ENCODE measurements around the gene PERM1. TPM values are rescaled to one million over a fixed set of nuclear protein-coding genes. Genes with fewer than 3 reads are reported as not detected.
"Not testable (repeated sequence)": the region's sequence is repeated elsewhere in the genome, so short reads cannot be mapped to it uniquely, and the experiment has no call there.

The PERM1 gene
- total RNA-seq, 1 donor from 2014 or later, result not detected

GRCh38 chr1:993379-993995 lies 11.6 kb upstream of the PERM1 start:
- no peak overlapping the region for H3K27ac ChIP-seq
- intact Hi-C loops (cut with DNase I), result no loop called here
- ATAC-seq (no peak), DNase-seq (no peak)
- H3K4me3 ChIP-seq, result no peak overlapping the region
- no peaks in the 10 kb centered on the region for H3K36me3 ChIP-seq
- H3K9me3 ChIP-seq, result peaks cover 4% of the 10 kb centered on the region
- H3K4me1 ChIP-seq, result peaks cover 6% of the 10 kb centered on the region
- peaks cover 22% of the 10 kb centered on the region for H3K27me3 ChIP-seq (ENCODE audit: low read depth)
- TF ChIP-seq, protein P1, sequence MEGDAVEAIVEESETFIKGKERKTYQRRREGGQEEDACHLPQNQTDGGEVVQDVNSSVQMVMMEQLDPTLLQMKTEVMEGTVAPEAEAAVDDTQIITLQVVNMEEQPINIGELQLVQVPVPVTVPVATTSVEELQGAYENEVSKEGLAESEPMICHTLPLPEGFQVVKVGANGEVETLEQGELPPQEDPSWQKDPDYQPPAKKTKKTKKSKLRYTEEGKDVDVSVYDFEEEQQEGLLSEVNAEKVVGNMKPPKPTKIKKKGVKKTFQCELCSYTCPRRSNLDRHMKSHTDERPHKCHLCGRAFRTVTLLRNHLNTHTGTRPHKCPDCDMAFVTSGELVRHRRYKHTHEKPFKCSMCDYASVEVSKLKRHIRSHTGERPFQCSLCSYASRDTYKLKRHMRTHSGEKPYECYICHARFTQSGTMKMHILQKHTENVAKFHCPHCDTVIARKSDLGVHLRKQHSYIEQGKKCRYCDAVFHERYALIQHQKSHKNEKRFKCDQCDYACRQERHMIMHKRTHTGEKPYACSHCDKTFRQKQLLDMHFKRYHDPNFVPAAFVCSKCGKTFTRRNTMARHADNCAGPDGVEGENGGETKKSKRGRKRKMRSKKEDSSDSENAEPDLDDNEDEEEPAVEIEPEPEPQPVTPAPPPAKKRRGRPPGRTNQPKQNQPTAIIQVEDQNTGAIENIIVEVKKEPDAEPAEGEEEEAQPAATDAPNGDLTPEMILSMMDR (IDR thresholded peaks at IDR 0.05), result no peak

DNA sequence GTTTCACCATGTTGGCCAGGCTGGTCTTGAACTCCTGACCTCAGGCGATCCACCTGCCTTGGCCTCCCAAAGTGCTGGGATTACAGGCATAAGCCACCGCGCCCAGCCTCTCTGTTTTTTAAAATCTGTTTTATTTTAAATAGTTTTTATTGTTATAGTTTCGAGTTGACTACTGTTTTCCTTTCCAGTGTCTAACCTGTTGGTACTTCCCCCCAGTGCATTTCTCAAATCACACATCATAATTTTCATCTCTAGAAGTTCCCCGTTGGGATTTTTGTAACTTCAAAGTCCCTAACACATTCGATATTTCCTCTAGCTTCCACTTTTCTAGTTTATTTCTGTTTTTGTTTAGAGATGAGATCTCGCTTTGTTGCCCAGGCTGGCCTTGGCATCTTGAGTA lies 10.5 kb upstream of the PERM1 start:
- Histone ChIP-seq H3K4me1 (no peaks in the 10 kb centered on the region), H3K4me3 (no peak overlapping the region), H3K9me3 (peaks cover 4% of the 10 kb centered on the region), H3K27ac (no peak overlapping the region), H3K36me3 (no peaks in the 10 kb centered on the region), H3K27me3 (ENCODE audit: low read depth) (peaks cover 11% of the 10 kb centered on the region)
- intact Hi-C loops (cut with DNase I), result no loop called here
- TF ChIP-seq, protein P1 (IDR thresholded peaks at IDR 0.05), result no peak
- no peak for ATAC-seq
- DNase-seq, result no peak

- Histone ChIP-seq H3K27me3 (ENCODE audit: low read depth) (peaks cover 9% of the 10 kb centered on the region), H3K27ac (no peak overlapping the region), H3K36me3 (no peaks in the 10 kb centered on the region), H3K4me1 (no peaks in the 10 kb centered on the region), H3K4me3 (no peak overlapping the region), H3K9me3 (peaks cover 4% of the 10 kb centered on the region)
- ATAC-seq, result no peak
- TF ChIP-seq, protein P1 (IDR thresholded peaks at IDR 0.05), result no peak
- intact Hi-C loops (cut with DNase I), result no loop called here
- DNase-seq, result no peak
These were observed 10.0 kb upstream of the PERM1 start for GRCh38 chr1:991895-992294.

DNA sequence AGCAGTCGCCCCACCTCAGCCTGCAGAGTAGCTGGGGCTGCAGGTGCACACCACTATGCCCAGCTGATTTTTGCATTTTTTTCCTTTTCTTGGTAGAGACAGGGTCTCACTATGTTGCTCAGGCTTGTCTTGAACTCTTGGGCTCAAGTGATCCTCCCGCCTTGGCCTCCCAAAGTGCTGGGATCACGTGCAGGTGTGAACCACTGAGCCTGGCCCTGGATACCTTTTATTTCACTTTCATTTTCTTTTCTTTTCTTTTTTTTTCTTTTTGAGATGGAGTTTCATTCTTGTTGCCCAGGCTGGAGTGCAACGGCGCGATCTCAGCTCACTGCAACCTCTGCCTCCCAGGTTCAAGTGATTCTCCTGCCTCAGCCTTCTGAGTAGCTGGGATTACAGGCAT lies 9.4 kb upstream of the PERM1 start:
- DNase-seq; H3K4me1 ChIP-seq; H3K27me3 ChIP-seq (ENCODE audit: low read depth); H3K4me3 ChIP-seq; H3K36me3 ChIP-seq; H3K27ac ChIP-seq; intact Hi-C loops (cut with DNase I); ATAC-seq; H3K9me3 ChIP-seq: not testable (repeated sequence)

DNA sequence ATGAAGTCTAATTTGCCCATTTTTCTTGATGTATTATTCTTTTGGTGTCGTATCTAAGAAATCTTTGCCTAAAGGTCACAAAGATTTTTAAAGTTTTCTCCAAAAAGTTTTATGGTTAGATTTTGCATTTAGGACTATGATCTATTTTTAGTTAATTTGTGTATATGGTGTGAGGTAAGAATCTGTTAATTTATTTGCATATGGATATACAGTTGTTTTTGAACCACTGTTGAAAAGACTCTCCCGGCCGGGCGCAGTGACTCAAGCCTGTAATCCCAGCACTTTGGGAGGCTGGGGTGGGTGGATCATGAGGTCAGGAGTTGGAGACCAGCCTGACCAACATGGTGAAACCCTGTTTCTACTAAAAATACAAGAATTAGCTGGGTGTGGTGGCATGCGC lies 6.2 kb upstream of the PERM1 start:
- ATAC-seq; DNase-seq; H3K4me1 ChIP-seq; H3K27me3 ChIP-seq (ENCODE audit: low read depth); H3K9me3 ChIP-seq; H3K4me3 ChIP-seq; intact Hi-C loops (cut with DNase I); H3K27ac ChIP-seq; H3K36me3 ChIP-seq: not testable (repeated sequence)

DNA sequence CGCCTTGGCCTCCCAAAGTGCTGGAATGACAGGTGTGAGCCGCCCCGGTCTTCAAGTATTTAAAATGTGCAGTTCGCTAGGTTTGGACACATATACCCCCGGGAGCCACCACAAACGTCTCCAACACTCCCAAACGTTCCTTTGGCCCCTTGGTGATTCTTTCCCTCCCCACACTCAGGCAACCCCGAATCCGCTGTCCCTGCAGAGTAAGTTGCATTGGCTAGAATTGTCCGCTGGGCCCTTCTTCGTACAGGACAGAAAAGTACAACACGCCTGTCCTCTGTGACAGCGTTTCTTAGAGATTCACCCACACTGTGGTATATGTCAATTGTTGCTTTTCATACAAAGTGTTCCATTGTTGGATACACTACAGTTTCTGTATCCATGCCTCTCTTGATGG lies 3.2 kb upstream of the PERM1 start:
- no peaks in the 10 kb centered on the region for H3K36me3 ChIP-seq
- no peak overlapping the region for H3K27ac ChIP-seq
- H3K4me1 ChIP-seq, result no peaks in the 10 kb centered on the region
- intact Hi-C loops (cut with DNase I), result no loop called here
- no peak for ATAC-seq
- no peak for DNase-seq
- no peak overlapping the region for H3K4me3 ChIP-seq
- TF ChIP-seq, protein P1 (IDR thresholded peaks at IDR 0.05), result no peak
- no peaks in the 10 kb centered on the region for H3K9me3 ChIP-seq
- peaks cover 9% of the 10 kb centered on the region for H3K27me3 ChIP-seq (ENCODE audit: low read depth)

- no peaks in the 10 kb centered on the region for H3K4me1 ChIP-seq
- DNase-seq (no peak), ATAC-seq (no peak)
- no peak overlapping the region for H3K4me3 ChIP-seq
- H3K36me3 ChIP-seq, result no peaks in the 10 kb centered on the region
- peaks cover 9% of the 10 kb centered on the region for H3K27me3 ChIP-seq (ENCODE audit: low read depth)
- intact Hi-C loops (cut with DNase I), result no loop called here
- TF ChIP-seq, protein P1 (IDR thresholded peaks at IDR 0.05), result no peak
- H3K9me3 ChIP-seq, result no peaks in the 10 kb centered on the region
- H3K27ac ChIP-seq, result no peak overlapping the region
These were observed 2.6 kb upstream of the PERM1 start for GRCh38 chr1:984476-984814.
